Endodermal cell (in vitro differentiated cells): ENCODE measurements around the gene LATS2. TPM values are rescaled to one million over a fixed set of nuclear protein-coding genes. Genes with fewer than 3 reads are reported as not detected.

ENCODE experiments used
- DNase-seq: peaks from one replicate; pipeline ENCODE4 v3.0.0-alpha.2; 2017
- H3K27ac ChIP-seq: 2 replicates; pipeline ENCODE4 v1.5.1; 2013; ENCODE audit warnings: mild to moderate bottlenecking, low read depth, low read length, moderate library complexity
- H3K27me3 ChIP-seq: 2 replicates; pipeline ENCODE4 v1.6.1; 2013; ENCODE audit warnings: mild to moderate bottlenecking, low read length, moderate library complexity; ENCODE audit not compliant: insufficient read depth, control insufficient read depth, poor library complexity, severe bottlenecking
- H3K36me3 ChIP-seq: 2 replicates; pipeline ENCODE4 v1.7.0; 2013; ENCODE audit warnings: mild to moderate bottlenecking, low read length, moderate library complexity; ENCODE audit not compliant: control insufficient read depth, insufficient read depth
- H3K4me1 ChIP-seq: one replicate; pipeline ENCODE4 v1.7.0; 2013; ENCODE audit warnings: low read length; ENCODE audit not compliant: control insufficient read depth, insufficient read depth
- H3K4me3 ChIP-seq: 2 replicates; pipeline ENCODE4 v1.5.1; 2013; ENCODE audit warnings: mild to moderate bottlenecking, low read length, moderate library complexity
- H3K9ac ChIP-seq: 2 replicates; pipeline ENCODE4 v1.6.1; 2013; ENCODE audit warnings: mild to moderate bottlenecking, low read length, moderate library complexity; ENCODE audit not compliant: poor library complexity, severe bottlenecking; ENCODE audit errors: extremely low read depth
- H3K9me3 ChIP-seq: 2 replicates; pipeline ENCODE4 v1.6.1; 2013; ENCODE audit warnings: mild to moderate bottlenecking, low read length, moderate library complexity; ENCODE audit not compliant: control insufficient read depth
- H3K27ac Mint-ChIP-seq: 2 replicates; pipeline ENCODE4 v1.8.0; 2020; ENCODE audit warnings: mixed read lengths
- H3K27me3 Mint-ChIP-seq: 2 replicates; pipeline ENCODE4 v1.8.0; 2021; ENCODE audit warnings: mild to moderate bottlenecking, mixed read lengths; ENCODE audit not compliant: insufficient read depth
- H3K36me3 Mint-ChIP-seq: 2 replicates; pipeline ENCODE4 v1.8.0; 2020; ENCODE audit warnings: low read depth, mixed read lengths
- H3K4me1 Mint-ChIP-seq: 2 replicates; pipeline ENCODE4 v1.8.0; 2020; ENCODE audit warnings: mixed read lengths
- H3K4me3 Mint-ChIP-seq: 2 replicates; pipeline ENCODE4 v1.8.0; 2020; ENCODE audit warnings: mild to moderate bottlenecking, moderate library complexity, mixed read lengths
- H3K9me3 Mint-ChIP-seq: 2 replicates; pipeline ENCODE4 v1.8.0; 2020; ENCODE audit warnings: mild to moderate bottlenecking, mixed read lengths
- WGBS, 2 experiments: methylation state at CpG; one replicate each; pipeline versions ENCODE4 v1.1.5 to v1.1.7; 2013; ENCODE audit warnings: missing lambda C conversion rate in 2 of 2, mixed read lengths in 1 of 2; ENCODE audit not compliant: insufficient coverage in 1 of 2, insufficient read length in 1 of 2; 5-methylcytosine and 5-hydroxymethylcytosine counted together
- total RNA-seq, 2 donors: library from RNA; stranded (reverse); fragmentation: NEBNext Ultra II Directional in 1 of 2; extraction: Animal tissue kit (Norgen Biotek cat#: 25700) in 1 of 2; gene quantifications; 2 replicates in 1 of 2; 3 replicates in 1 of 2; pipeline ENCODE4 v1.2.1, GENCODE V29; 2021
- TF ChIP-seq, protein P1 (sequence below): fragments of 200-600 bp; sonication (generic); conservative IDR thresholded peaks from 2 replicates; pipeline ENCODE4 v1.5.0; 2021; ENCODE audit warnings: antibody characterized with exemption, mild to moderate bottlenecking

LATS2 gene
- total RNA-seq, 2 donors from 2014 or later = 26.2 to 35.4 TPM

DNA sequence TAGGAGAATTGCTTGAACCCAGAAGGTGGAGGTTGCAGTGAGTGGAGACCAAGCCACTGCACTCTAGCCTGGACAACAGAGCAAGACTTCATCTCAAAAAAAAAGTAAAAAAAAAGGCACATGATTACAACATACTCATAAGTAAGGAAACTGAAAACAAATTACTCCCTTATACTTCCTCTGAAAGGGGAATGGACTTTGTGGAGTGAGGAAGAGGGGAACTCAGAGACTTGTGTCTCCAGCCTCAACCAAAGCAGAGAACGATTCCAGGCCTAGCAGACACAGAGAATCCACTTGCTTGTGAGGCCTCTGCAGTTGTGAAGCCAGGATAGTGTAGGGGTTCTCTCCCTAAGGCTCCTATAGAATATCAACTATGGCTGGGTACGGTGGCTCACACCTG, 4.3 kb upstream of the LATS2 start:
- H3K36me3 ChIP-seq = no peaks in the 10 kb centered on the region
- no peaks in the 10 kb centered on the region for H3K27me3 Mint-ChIP-seq
- H3K27me3 ChIP-seq = no peaks in the 10 kb centered on the region
- no peaks in the 10 kb centered on the region for H3K4me1 ChIP-seq
- no peaks in the 10 kb centered on the region for H3K36me3 Mint-ChIP-seq
- no peak for DNase-seq
- TF ChIP-seq, protein P1, sequence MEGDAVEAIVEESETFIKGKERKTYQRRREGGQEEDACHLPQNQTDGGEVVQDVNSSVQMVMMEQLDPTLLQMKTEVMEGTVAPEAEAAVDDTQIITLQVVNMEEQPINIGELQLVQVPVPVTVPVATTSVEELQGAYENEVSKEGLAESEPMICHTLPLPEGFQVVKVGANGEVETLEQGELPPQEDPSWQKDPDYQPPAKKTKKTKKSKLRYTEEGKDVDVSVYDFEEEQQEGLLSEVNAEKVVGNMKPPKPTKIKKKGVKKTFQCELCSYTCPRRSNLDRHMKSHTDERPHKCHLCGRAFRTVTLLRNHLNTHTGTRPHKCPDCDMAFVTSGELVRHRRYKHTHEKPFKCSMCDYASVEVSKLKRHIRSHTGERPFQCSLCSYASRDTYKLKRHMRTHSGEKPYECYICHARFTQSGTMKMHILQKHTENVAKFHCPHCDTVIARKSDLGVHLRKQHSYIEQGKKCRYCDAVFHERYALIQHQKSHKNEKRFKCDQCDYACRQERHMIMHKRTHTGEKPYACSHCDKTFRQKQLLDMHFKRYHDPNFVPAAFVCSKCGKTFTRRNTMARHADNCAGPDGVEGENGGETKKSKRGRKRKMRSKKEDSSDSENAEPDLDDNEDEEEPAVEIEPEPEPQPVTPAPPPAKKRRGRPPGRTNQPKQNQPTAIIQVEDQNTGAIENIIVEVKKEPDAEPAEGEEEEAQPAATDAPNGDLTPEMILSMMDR = no peak
- H3K9me3 Mint-ChIP-seq = no peaks in the 10 kb centered on the region
- H3K27ac ChIP-seq = no peak overlapping the region
- no peak overlapping the region for H3K4me3 Mint-ChIP-seq
- H3K4me1 Mint-ChIP-seq = peaks cover 3% of the 10 kb centered on the region
- H3K4me3 ChIP-seq = no peak overlapping the region
- no peaks in the 10 kb centered on the region for H3K9me3 ChIP-seq
- H3K27ac Mint-ChIP-seq = no peak overlapping the region
- H3K9ac ChIP-seq = no peak overlapping the region
- 88 to 94% methylated on average over 2 of the region's 2 CpGs for WGBS, 2 experiments

DNA sequence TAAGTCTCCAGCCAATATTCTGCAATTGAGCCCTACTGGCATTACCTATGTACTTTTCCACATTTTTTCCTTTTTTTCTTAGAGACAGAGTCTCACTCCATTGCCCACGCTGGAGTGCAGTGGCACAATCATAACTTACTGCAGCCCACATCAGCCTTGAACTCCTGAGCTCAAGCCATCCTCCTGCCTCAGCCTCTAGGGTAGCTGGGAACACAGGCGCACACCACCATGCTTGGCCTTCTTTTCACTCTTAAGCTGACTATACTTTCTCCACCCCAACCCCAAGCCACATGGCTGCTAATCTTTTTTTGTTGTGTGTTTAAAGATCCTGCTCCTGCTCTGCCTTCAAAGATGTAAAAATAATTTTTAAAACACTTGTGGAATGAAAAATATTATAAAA, 1.6 kb upstream of the LATS2 start:
- Histone ChIP-seq H3K9me3 (no peaks in the 10 kb centered on the region), H3K36me3 (no peaks in the 10 kb centered on the region), H3K27me3 (no peaks in the 10 kb centered on the region), H3K9ac (no peak overlapping the region), H3K4me1 (no peaks in the 10 kb centered on the region), H3K4me3 (no peak overlapping the region), H3K27ac (no peak overlapping the region)
- Mint-ChIP-seq H3K27me3 (peaks cover 2% of the 10 kb centered on the region), H3K27ac (peak overlapping the region; percentile 4), H3K4me1 (peaks cover 7% of the 10 kb centered on the region), H3K9me3 (no peaks in the 10 kb centered on the region), H3K4me3 (no peak overlapping the region), H3K36me3 (peaks cover 2% of the 10 kb centered on the region)
- TF ChIP-seq, protein P1 = no peak
- WGBS, 2 experiments = 90 to 94% methylated on average over 1 to 2 of the region's 2 CpGs
- DNase-seq = no peak

DNA sequence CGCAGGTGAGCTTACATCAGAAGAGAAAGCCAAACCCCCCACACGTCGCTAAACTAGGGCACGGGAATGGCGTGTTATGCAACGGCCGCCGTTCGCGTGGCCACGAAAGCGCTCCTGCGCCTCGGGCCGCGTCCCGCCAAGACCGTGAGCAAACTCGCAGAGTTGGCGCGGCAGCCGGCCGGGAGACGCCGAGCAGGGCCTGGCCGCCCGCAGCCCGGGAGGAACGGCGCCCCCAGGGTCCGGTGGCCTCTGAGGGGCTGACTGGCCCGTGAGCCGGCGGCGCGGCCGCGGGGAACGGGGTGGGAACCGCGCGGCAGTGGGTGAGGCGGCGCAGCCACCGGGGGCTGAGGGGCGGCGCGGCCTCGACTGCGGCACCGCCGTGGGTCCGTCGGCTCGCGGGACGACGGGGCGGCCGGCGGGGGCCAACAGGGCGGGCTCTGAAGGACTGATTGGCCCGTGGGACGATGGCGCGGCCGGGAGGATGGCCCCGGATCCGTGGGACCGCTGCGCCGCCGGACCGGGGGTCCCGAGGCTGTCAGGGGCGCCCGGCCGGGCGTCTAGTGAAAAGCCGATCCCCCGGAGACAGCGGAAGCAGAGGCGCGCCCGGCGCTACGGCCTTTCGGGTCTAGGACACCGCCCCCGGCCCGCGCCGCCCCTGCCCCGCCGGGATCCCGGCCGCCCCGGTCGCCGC, 903 bp downstream of the LATS2 start:
- Mint-ChIP-seq H3K27me3 (peaks cover 2% of the 10 kb centered on the region), H3K4me3 (peak overlapping the region; percentile 73), H3K36me3 (peaks cover 8% of the 10 kb centered on the region), H3K9me3 (no peaks in the 10 kb centered on the region), H3K27ac (peak overlapping the region; percentile 80), H3K4me1 (peaks cover 8% of the 10 kb centered on the region)
- Histone ChIP-seq H3K4me1 (no peaks in the 10 kb centered on the region), H3K9me3 (no peaks in the 10 kb centered on the region), H3K27me3 (no peaks in the 10 kb centered on the region), H3K27ac (peak overlapping the region; percentile 99), H3K9ac (peak overlapping the region; percentile 100), H3K36me3 (peaks cover 16% of the 10 kb centered on the region), H3K4me3 (peak overlapping the region; percentile 80)
- 0 to 3% methylated on average over 8 to 100 of the region's 100 CpGs for whole genome bisulfite sequencing, 2 experiments
- TF ChIP-seq, protein P1 = no peak
- DNase-seq = no peak
